ENCODE measurements around the gene TCF7.
"Not testable (repeated sequence)": the region's sequence is repeated elsewhere in the genome, so short reads cannot be mapped to it uniquely, and the experiment has no call there.

The TCF7 gene

GRCh38 chr5:134148316-134148715, 33.8 kb downstream of the TCF7 start:
- H3K4me1 ChIP-seq (ENCODE audit: control insufficient read depth, insufficient read depth, low read length, poor library complexity, severe bottlenecking), result peaks cover 13% of the 10 kb centered on the region
- no peaks in the 10 kb centered on the region for H3K9me3 ChIP-seq (ENCODE audit: control insufficient read depth, low read length)
- H3K36me3 ChIP-seq (ENCODE audit: control insufficient read depth, insufficient read depth, low read length), result peaks cover 94% of the 10 kb centered on the region
- 86 to 100% methylated on average over 1 of the region's 2 CpGs for WGBS, 2 experiments (ENCODE audit: insufficient coverage in 2 of 2)
- no peak overlapping the region for H3K4me3 ChIP-seq (ENCODE audit: extremely low read depth, insufficient read depth, low read length, poor library complexity, severe bottlenecking)
- peak overlapping the region; percentile 6 for H3K27ac ChIP-seq (ENCODE audit: low read depth, low read length, severe bottlenecking)

DNA sequence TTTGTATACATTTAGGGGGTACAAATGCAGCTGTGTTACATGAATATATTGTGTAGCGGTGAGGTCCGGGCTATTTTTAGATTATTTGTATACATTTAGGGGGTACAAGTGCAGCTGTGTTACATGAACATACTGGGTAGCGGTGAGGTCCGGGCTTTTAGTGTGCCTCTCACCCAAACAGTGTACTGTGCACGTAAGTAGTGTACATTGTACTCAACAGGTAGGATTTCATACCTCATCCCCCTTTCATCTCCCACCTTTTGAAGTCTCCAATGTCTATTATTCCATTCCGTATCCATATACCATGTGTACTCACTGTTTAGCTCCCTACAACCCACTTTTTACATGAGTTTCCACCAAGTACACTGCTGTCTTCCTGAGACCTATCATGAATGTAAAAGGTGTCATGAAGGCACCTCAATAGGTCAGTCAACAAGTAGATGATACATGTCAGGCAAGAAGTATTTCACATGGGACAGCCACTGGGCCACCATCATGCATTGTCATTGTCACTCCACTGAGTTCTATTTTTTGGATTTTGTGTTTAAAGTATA, 34.6 kb downstream of the TCF7 start:
- H3K4me3 ChIP-seq (ENCODE audit: extremely low read depth, insufficient read depth, low read length, poor library complexity, severe bottlenecking), result no peak overlapping the region
- H3K27ac ChIP-seq (ENCODE audit: low read depth, low read length, severe bottlenecking), result peak overlapping the region; percentile 31
- peaks cover 18% of the 10 kb centered on the region for H3K4me1 ChIP-seq (ENCODE audit: control insufficient read depth, insufficient read depth, low read length, poor library complexity, severe bottlenecking)
- no peaks in the 10 kb centered on the region for H3K9me3 ChIP-seq (ENCODE audit: control insufficient read depth, low read length)
- peaks cover 94% of the 10 kb centered on the region for H3K36me3 ChIP-seq (ENCODE audit: control insufficient read depth, insufficient read depth, low read length)
- WGBS, 2 experiments (ENCODE audit: insufficient coverage in 2 of 2), result 92 to 97% methylated on average over 5 to 6 of the region's 6 CpGs

- H3K36me3 ChIP-seq (ENCODE audit: control insufficient read depth, insufficient read depth, low read length), result peaks cover 91% of the 10 kb centered on the region
- 92 to 100% methylated on average over 2 to 3 of the region's 4 CpGs for WGBS, 2 experiments (ENCODE audit: insufficient coverage in 2 of 2)
- no peak overlapping the region for H3K4me3 ChIP-seq (ENCODE audit: extremely low read depth, insufficient read depth, low read length, poor library complexity, severe bottlenecking)
- H3K27ac ChIP-seq (ENCODE audit: low read depth, low read length, severe bottlenecking), result peak overlapping the region; percentile 31
- H3K4me1 ChIP-seq (ENCODE audit: control insufficient read depth, insufficient read depth, low read length, poor library complexity, severe bottlenecking), result peaks cover 18% of the 10 kb centered on the region
- no peaks in the 10 kb centered on the region for H3K9me3 ChIP-seq (ENCODE audit: control insufficient read depth, low read length)
These were observed 35.3 kb downstream of the TCF7 start for GRCh38 chr5:134149571-134150303.

GRCh38 chr5:134151723-134152122, 37.2 kb downstream of the TCF7 start:
- Histone ChIP-seq H3K36me3 (ENCODE audit: control insufficient read depth, insufficient read depth, low read length) (peaks cover 92% of the 10 kb centered on the region), H3K4me3 (ENCODE audit: extremely low read depth, insufficient read depth, low read length, poor library complexity, severe bottlenecking) (no peak overlapping the region), H3K27ac (ENCODE audit: low read depth, low read length, severe bottlenecking) (no peak overlapping the region), H3K9me3 (ENCODE audit: control insufficient read depth, low read length) (no peaks in the 10 kb centered on the region), H3K4me1 (ENCODE audit: control insufficient read depth, insufficient read depth, low read length, poor library complexity, severe bottlenecking) (peaks cover 15% of the 10 kb centered on the region)
- 100% methylated on average over 3 of the region's 3 CpGs for WGBS, 2 experiments (ENCODE audit: insufficient coverage in 2 of 2)

GRCh38 chr5:134152173-134152832, 37.8 kb downstream of the TCF7 start:
- H3K4me1 ChIP-seq (ENCODE audit: control insufficient read depth, insufficient read depth, low read length, poor library complexity, severe bottlenecking); H3K4me3 ChIP-seq (ENCODE audit: extremely low read depth, insufficient read depth, low read length, poor library complexity, severe bottlenecking); H3K9me3 ChIP-seq (ENCODE audit: control insufficient read depth, low read length); H3K27ac ChIP-seq (ENCODE audit: low read depth, low read length, severe bottlenecking): not testable (repeated sequence)
- WGBS, 2 experiments (ENCODE audit: insufficient coverage in 2 of 2), result 91 to 95% methylated on average over 9 to 11 of the region's 15 CpGs
- peaks cover 93% of the 10 kb centered on the region for H3K36me3 ChIP-seq (ENCODE audit: control insufficient read depth, insufficient read depth, low read length)

- peaks cover 6% of the 10 kb centered on the region for H3K4me1 ChIP-seq (ENCODE audit: control insufficient read depth, insufficient read depth, low read length, poor library complexity, severe bottlenecking)
- H3K4me3 ChIP-seq (ENCODE audit: extremely low read depth, insufficient read depth, low read length, poor library complexity, severe bottlenecking), result no peak overlapping the region
- H3K9me3 ChIP-seq (ENCODE audit: control insufficient read depth, low read length), result no peaks in the 10 kb centered on the region
- WGBS, 2 experiments (ENCODE audit: insufficient coverage in 2 of 2), result 83 to 100% methylated on average over 2 to 3 of the region's 3 CpGs
- H3K36me3 ChIP-seq (ENCODE audit: control insufficient read depth, insufficient read depth, low read length), result peaks cover 93% of the 10 kb centered on the region
- no peak overlapping the region for H3K27ac ChIP-seq (ENCODE audit: low read depth, low read length, severe bottlenecking)
These were observed 38.8 kb downstream of the TCF7 start for GRCh38 chr5:134153241-134153640.

- H3K4me1 ChIP-seq (ENCODE audit: control insufficient read depth, insufficient read depth, low read length, poor library complexity, severe bottlenecking), result peaks cover 6% of the 10 kb centered on the region
- no peaks in the 10 kb centered on the region for H3K9me3 ChIP-seq (ENCODE audit: control insufficient read depth, low read length)
- H3K4me3 ChIP-seq (ENCODE audit: extremely low read depth, insufficient read depth, low read length, poor library complexity, severe bottlenecking), result no peak overlapping the region
- WGBS, 2 experiments (ENCODE audit: insufficient coverage in 2 of 2), result 100% methylated on average over 1 of the region's 1 CpG; no CpG with 5 or more reads in 1 of the 2 experiments
- H3K36me3 ChIP-seq (ENCODE audit: control insufficient read depth, insufficient read depth, low read length), result peaks cover 94% of the 10 kb centered on the region
- H3K27ac ChIP-seq (ENCODE audit: low read depth, low read length, severe bottlenecking), result no peak overlapping the region
These were observed 39.2 kb downstream of the TCF7 start for GRCh38 chr5:134153657-134154056.

- H3K4me1 ChIP-seq (ENCODE audit: control insufficient read depth, insufficient read depth, low read length, poor library complexity, severe bottlenecking), result no peaks in the 10 kb centered on the region
- WGBS, 2 experiments (ENCODE audit: insufficient coverage in 2 of 2), result 82 to 95% methylated on average over 3 of the region's 6 CpGs
- no peak overlapping the region for H3K4me3 ChIP-seq (ENCODE audit: extremely low read depth, insufficient read depth, low read length, poor library complexity, severe bottlenecking)
- no peaks in the 10 kb centered on the region for H3K9me3 ChIP-seq (ENCODE audit: control insufficient read depth, low read length)
- H3K36me3 ChIP-seq (ENCODE audit: control insufficient read depth, insufficient read depth, low read length), result peaks cover 94% of the 10 kb centered on the region
- no peak overlapping the region for H3K27ac ChIP-seq (ENCODE audit: low read depth, low read length, severe bottlenecking)
These were observed 47.3 kb downstream of the TCF7 start for GRCh38 chr5:134161513-134162395.

- Histone ChIP-seq H3K4me3 (ENCODE audit: extremely low read depth, insufficient read depth, low read length, poor library complexity, severe bottlenecking) (no peak overlapping the region), H3K27ac (ENCODE audit: low read depth, low read length, severe bottlenecking) (no peak overlapping the region), H3K9me3 (ENCODE audit: control insufficient read depth, low read length) (no peaks in the 10 kb centered on the region), H3K4me1 (ENCODE audit: control insufficient read depth, insufficient read depth, low read length, poor library complexity, severe bottlenecking) (no peaks in the 10 kb centered on the region), H3K36me3 (ENCODE audit: control insufficient read depth, insufficient read depth, low read length) (peaks cover 91% of the 10 kb centered on the region)
- 94 to 100% methylated on average over 1 to 2 of the region's 5 CpGs for WGBS, 2 experiments (ENCODE audit: insufficient coverage in 2 of 2)
These were observed 48.1 kb downstream of the TCF7 start for GRCh38 chr5:134162592-134162991.

DNA sequence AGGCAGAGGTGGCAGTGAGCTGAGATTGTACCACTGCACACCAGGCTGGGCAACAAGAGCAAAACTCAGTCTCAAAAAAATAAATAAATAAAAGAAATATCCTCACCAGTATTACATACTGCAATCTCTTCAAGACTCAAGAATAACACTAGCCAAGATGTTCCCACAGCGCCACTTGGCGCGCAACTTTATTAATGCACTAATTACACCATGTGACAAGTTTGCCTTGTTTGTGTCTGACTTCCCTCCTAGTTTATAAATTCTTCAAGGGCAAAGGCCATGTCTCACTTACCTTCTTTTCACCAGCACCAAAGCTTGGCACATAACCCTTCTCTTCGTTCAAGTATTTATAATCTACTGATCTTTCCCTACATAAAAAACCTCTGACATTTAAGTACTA, 57.5 kb downstream of the TCF7 start:
- 86 to 96% methylated on average over 4 of the region's 4 CpGs for WGBS, 2 experiments (ENCODE audit: insufficient coverage in 2 of 2)
- no peak overlapping the region for H3K4me3 ChIP-seq (ENCODE audit: extremely low read depth, insufficient read depth, low read length, poor library complexity, severe bottlenecking)
- H3K4me1 ChIP-seq (ENCODE audit: control insufficient read depth, insufficient read depth, low read length, poor library complexity, severe bottlenecking), result no peaks in the 10 kb centered on the region
- peaks cover 66% of the 10 kb centered on the region for H3K36me3 ChIP-seq (ENCODE audit: control insufficient read depth, insufficient read depth, low read length)
- no peaks in the 10 kb centered on the region for H3K9me3 ChIP-seq (ENCODE audit: control insufficient read depth, low read length)
- H3K27ac ChIP-seq (ENCODE audit: low read depth, low read length, severe bottlenecking), result no peak overlapping the region
